GM21528 (cell line): ENCODE data around the gene ZNF79.

Experiments used
- ATAC-seq: cut with Tn5 transposase; IDR thresholded peaks from one replicate; pipeline ENCODE4 v1.9.1; 2021; ENCODE audit warnings: mild to moderate bottlenecking, moderate library complexity; ENCODE audit not compliant: unreplicated experiment, low FRiP score

ZNF79 gene

GRCh38 chr9:127422787-127423186 lies 1.4 kb upstream of the ZNF79 start:
- no peak for ATAC-seq

- no peak for ATAC-seq
Observed at GRCh38 chr9:127423476-127423933, 677 bp upstream of the ZNF79 start.

GRCh38 chr9:127424676-127424999 lies 456 bp downstream of the ZNF79 start:
- peak; percentile 20 for ATAC-seq

GRCh38 chr9:127426756-127427155 lies 2.6 kb downstream of the ZNF79 start:
- ATAC-seq, result no peak

- no peak for ATAC-seq
Observed at GRCh38 chr9:127428348-127428747, 4.2 kb downstream of the ZNF79 start.

- ATAC-seq, result no peak
Observed at GRCh38 chr9:127430415-127430814, 6.2 kb downstream of the ZNF79 start.

GRCh38 chr9:127437497-127438264 lies 13.5 kb downstream of the ZNF79 start:
- ATAC-seq, result no peak

GRCh38 chr9:127438394-127438793 lies 14.2 kb downstream of the ZNF79 start:
- no peak for ATAC-seq

GRCh38 chr9:127444283-127444920 lies 20.2 kb downstream of the ZNF79 start:
- no peak for ATAC-seq

GRCh38 chr9:127444921-127445850 lies 21.0 kb downstream of the ZNF79 start:
- ATAC-seq, result no peak

GRCh38 chr9:127445851-127446712 lies 21.9 kb downstream of the ZNF79 start:
- ATAC-seq, result no peak

- ATAC-seq, result no peak
Observed at GRCh38 chr9:127446713-127447415, 22.7 kb downstream of the ZNF79 start.

- ATAC-seq, result no peak
Observed at GRCh38 chr9:127447416-127448111, 23.4 kb downstream of the ZNF79 start.

- no peak for ATAC-seq
Observed at GRCh38 chr9:127448112-127448805, 24.1 kb downstream of the ZNF79 start.

- no peak for ATAC-seq
Observed at GRCh38 chr9:127449332-127449966, 25.3 kb downstream of the ZNF79 start.

GRCh38 chr9:127450243-127450760 lies 26.1 kb downstream of the ZNF79 start:
- ATAC-seq, result peak; percentile 2

GRCh38 chr9:127450830-127451607 lies 26.8 kb downstream of the ZNF79 start, which contains the start of the genes LRSAM1 and RPL12:
LRSAM1 (plus strand) TSS chr9:127451510; CDS start chr9:127454528, 3,018 bp downstream.
RPL12 (minus strand) TSS chr9:127451406; CDS start chr9:127451317, 89 bp downstream.
- peak; percentile 72 for ATAC-seq
